ENCODE measurements around the gene MBD6. TPM values are rescaled to one million over a fixed set of nuclear protein-coding genes. Genes with fewer than 3 reads are reported as not detected.

The MBD6 gene
- total RNA-seq, 1 donor from 2014 or later: 99.0 TPM

DNA sequence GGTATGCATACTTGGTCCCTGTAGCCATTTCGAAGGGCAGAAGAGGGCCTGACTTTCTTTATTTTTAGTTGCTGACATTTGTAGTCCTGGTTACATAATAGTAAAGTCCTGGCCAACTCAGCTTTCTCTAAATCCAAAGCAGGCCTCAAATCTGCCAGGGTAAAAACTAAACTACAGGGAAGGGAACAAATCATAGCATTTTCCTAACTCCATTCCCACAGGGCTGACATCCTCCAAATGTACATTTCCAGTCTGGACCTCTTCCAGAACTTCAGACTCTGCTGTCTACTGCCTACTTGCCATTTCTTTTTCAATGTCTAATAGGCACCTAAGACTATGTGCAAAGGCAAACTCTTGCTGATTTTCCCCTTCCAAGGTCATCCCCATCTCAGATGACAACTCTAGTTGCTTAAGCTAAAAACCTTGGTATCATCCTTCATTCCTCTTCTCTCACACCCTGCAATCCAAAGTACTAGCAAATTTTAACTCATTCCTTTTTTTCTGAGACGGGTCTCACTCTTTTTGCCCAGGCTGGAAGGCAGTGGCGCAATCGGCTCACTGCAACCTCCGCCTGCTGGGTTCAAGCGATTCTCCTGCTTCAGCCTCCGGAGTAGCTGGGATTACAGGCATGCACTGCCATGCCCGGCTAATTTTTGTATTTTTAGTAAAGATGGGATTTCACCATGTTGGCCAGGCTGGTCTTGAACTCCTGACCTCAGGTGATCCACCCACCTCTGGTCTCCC is 4.3 kb upstream of the MBD6 start:
- peaks cover 20% of the 10 kb centered on the region for H3K27me3 Mint-ChIP-seq (ENCODE audit: unreplicated experiment)
- peak overlapping the region; percentile 55 for H3K27ac Mint-ChIP-seq (ENCODE audit: unreplicated experiment)
- H3K9me3 Mint-ChIP-seq (ENCODE audit: unreplicated experiment): no peaks in the 10 kb centered on the region
- peaks cover 33% of the 10 kb centered on the region for H3K4me1 Mint-ChIP-seq (ENCODE audit: unreplicated experiment)
- DNase-seq (ENCODE audit: low spot score): no peak
- H3K36me3 Mint-ChIP-seq (ENCODE audit: low read depth, unreplicated experiment): peaks cover 46% of the 10 kb centered on the region
- peak overlapping the region; percentile 40 for H3K4me3 Mint-ChIP-seq (ENCODE audit: unreplicated experiment)
- TF ChIP-seq, protein P1, sequence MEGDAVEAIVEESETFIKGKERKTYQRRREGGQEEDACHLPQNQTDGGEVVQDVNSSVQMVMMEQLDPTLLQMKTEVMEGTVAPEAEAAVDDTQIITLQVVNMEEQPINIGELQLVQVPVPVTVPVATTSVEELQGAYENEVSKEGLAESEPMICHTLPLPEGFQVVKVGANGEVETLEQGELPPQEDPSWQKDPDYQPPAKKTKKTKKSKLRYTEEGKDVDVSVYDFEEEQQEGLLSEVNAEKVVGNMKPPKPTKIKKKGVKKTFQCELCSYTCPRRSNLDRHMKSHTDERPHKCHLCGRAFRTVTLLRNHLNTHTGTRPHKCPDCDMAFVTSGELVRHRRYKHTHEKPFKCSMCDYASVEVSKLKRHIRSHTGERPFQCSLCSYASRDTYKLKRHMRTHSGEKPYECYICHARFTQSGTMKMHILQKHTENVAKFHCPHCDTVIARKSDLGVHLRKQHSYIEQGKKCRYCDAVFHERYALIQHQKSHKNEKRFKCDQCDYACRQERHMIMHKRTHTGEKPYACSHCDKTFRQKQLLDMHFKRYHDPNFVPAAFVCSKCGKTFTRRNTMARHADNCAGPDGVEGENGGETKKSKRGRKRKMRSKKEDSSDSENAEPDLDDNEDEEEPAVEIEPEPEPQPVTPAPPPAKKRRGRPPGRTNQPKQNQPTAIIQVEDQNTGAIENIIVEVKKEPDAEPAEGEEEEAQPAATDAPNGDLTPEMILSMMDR (IDR thresholded peaks at IDR 0.05; ENCODE audit: unreplicated experiment): no peak

DNA sequence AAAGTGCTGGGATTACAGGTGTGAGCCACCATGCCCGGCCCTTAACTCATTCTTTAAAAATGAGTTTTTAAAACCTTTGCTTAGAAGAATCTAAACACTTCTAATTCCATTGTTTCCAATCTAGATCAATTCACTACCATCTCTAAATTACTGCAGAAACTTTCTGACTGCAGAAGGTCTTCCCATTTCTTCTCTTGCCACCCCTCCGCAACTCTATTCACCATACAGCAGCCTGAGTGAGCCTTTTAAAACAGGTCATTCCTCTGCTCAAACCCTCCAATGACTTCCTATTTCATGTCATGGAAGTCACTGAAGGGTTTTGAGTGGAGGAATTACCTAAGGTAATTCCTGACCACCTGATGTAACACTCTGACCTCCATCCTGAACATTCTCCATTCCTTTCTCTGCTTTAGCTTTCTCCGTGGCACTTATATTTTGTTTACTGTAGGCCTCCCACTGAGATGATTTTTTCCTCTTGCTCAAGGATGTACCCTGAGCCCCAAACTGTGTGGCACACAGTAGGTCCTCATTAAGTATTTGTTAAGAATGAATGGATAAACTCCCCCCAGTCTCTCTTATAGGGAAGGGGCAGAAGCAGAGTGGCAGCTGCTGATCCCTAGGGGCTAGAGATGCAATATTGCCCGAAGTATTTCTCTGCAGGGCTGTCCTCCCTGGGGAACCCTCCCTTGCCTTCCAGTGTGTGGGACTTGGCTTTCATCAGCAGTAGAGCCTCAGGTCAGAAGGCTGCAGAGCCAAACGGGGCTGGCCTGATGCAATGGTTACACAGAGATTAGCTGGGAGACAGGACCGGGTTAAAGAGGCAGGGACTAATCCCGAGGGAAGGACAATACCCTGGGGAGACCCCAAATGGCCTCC is 3.5 kb upstream of the MBD6 start:
- peaks cover 39% of the 10 kb centered on the region for H3K4me1 Mint-ChIP-seq (ENCODE audit: unreplicated experiment)
- peak overlapping the region; percentile 94 for H3K4me3 Mint-ChIP-seq (ENCODE audit: unreplicated experiment)
- peaks cover 47% of the 10 kb centered on the region for H3K36me3 Mint-ChIP-seq (ENCODE audit: low read depth, unreplicated experiment)
- peak overlapping the region; percentile 92 for H3K27ac Mint-ChIP-seq (ENCODE audit: unreplicated experiment)
- H3K27me3 Mint-ChIP-seq (ENCODE audit: unreplicated experiment): peaks cover 28% of the 10 kb centered on the region
- H3K9me3 Mint-ChIP-seq (ENCODE audit: unreplicated experiment): no peaks in the 10 kb centered on the region
- DNase-seq (ENCODE audit: low spot score): no peak
- TF ChIP-seq, protein P1 (IDR thresholded peaks at IDR 0.05; ENCODE audit: unreplicated experiment): no peak

DNA sequence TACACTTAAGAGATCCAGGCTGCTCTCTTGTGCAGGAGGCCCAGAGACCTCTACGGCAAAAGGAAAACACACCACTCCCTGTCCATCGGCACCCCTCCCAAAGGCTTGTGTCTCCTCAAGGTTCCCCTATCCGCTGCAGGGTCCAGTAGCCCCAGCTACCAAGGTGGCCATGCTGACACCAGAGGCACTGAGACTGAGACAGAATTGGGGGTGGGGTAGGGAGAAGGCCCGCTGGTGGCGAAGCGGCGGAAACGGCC is 2.9 kb upstream of the MBD6 start:
- H3K4me1 Mint-ChIP-seq (ENCODE audit: unreplicated experiment): peaks cover 45% of the 10 kb centered on the region
- H3K9me3 Mint-ChIP-seq (ENCODE audit: unreplicated experiment): no peaks in the 10 kb centered on the region
- peak overlapping the region; percentile 92 for H3K27ac Mint-ChIP-seq (ENCODE audit: unreplicated experiment)
- peaks cover 31% of the 10 kb centered on the region for H3K27me3 Mint-ChIP-seq (ENCODE audit: unreplicated experiment)
- no peak for DNase-seq (ENCODE audit: low spot score)
- peak overlapping the region; percentile 94 for H3K4me3 Mint-ChIP-seq (ENCODE audit: unreplicated experiment)
- H3K36me3 Mint-ChIP-seq (ENCODE audit: low read depth, unreplicated experiment): peaks cover 47% of the 10 kb centered on the region
- TF ChIP-seq, protein P1 (IDR thresholded peaks at IDR 0.05; ENCODE audit: unreplicated experiment): no peak

DNA sequence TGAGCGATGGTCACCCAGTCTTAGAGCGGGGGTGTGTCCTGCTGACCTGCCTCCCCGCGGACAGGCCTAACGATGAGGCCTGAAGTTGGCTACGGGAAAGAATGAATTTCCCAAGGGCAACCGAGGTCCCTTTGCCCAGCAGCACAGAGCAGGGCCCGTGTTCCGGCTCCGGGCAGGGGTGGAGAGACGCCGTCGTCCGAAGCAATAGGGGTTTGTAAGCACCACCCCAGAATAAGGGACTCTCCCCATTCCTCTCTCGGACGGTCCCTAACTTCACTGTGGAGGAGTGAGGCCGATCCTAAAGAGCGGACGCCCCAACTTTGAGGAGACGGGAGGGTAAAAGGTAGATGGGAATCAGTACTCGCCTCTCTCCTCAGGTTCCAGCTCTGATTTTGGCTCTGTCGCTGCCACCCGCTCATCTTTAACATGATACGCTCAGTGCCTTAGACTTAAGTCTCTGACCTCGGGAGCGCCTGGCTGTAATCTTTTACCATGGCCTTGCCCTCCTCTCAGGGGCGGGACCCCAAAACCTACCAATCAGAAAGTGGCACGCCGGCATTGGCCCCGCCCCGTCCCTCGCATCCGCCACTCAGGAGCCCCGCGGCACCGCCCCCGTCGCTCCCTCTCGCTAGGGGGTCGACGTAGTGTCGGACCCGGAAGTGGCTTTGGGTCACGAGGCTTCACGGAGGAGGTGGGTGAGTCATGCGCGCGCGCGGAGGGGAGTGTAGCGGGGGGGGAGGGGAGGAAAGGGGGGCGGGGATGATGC is 2.4 kb upstream of the MBD6 start, which contains the start of gene DDIT3:
Gene DDIT3, minus strand, starts transcription at position 462 of the 766 bp plus-strand sequence. CDS start 3,108 bp downstream, outside the sequence.
- peak; percentile 99 for DNase-seq (ENCODE audit: low spot score)
- Mint-ChIP-seq H3K9me3 (ENCODE audit: unreplicated experiment) (no peaks in the 10 kb centered on the region), H3K4me3 (ENCODE audit: unreplicated experiment) (peak within 1 kb of the TSS; percentile 94), H3K27me3 (ENCODE audit: unreplicated experiment) (peaks cover 31% of the 10 kb centered on the region), H3K27ac (ENCODE audit: unreplicated experiment) (peak within 1 kb of the TSS; percentile 92), H3K4me1 (ENCODE audit: unreplicated experiment) (peaks cover 46% of the 10 kb centered on the region), H3K36me3 (ENCODE audit: low read depth, unreplicated experiment) (peaks cover 46% of the 10 kb centered on the region)
- TF ChIP-seq, protein P1 (IDR thresholded peaks at IDR 0.05; ENCODE audit: unreplicated experiment): no peak

Measured in endothelial cell (in vitro differentiated cells).